Activated CD4-positive, alpha-beta T cell treated with anti-CD3 and anti-CD28 coated beads, Interleukin-10, Interleukin-2, amounts not matched to agents 100 ng/mL and 50 ng/mL, durations not matched to agents 16 hours and 8 hours (primary cell): ENCODE results near the gene OR2S2.

Source experiments
- DNase-seq: peaks from one replicate; pipeline ENCODE4 v3.0.0-alpha.2; 2020

OR2S2 gene

DNA sequence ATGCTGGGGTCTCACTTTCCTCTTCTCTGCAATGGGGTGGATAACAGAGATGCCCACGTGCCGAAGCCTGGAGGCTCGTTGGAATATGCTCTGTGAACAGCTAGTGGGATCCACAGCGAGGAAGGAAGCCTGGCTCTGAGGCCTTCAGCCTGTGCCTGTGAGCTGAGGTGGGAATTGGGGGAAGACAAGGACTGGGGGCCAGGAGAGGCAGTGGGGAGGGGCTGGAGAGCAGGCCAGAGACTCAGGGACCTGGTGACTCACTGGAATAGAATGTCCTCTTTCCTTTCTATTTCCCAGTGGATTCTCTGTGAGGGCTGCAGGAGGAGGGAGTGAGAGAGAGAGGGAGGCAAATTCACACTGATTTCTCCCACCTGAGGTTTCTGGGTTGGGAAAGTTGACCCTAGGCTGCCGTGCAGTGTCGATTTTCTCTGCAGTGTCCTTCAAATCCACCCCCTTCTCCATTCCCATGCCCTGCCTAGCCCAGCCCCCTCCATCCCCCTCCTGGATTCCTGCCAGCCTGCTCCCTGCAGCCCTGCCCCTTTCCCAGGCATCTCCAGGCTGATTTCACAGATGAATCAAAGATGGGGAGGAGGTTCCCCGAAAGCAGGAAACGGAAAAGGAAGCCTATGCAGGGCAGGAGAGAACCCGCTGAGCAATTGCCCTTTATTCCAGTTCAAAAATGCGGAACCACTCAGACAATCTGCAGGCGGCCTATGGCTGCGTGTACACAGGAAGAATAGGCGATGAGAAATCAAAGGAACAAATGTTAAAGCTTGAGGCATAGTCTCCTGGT, 50.0 kb downstream of the OR2S2 start:
- no peak for DNase-seq
